K562 (cell line): ENCODE data around the gene APEX1. TPM values are rescaled to one million over a fixed set of nuclear protein-coding genes. Genes with fewer than 3 reads are reported as not detected.

ENCODE experiments used
- AFF4 ChIP-seq: sonication (generic); formaldehyde crosslinking; IDR thresholded peaks from 2 replicates; pipeline ENCODE4 v1.8.0; 2023; ENCODE audit warnings: mild to moderate bottlenecking, missing genetic modification reagents
- BACH1 ChIP-seq: fragments of 200-800 bp; sonication (Bioruptor generic); IDR thresholded peaks from 2 replicates; pipeline ENCODE4 v1.6.1; 2016; ENCODE audit warnings: missing genetic modification characterization, missing compliant biosample characterization
- E4F1 ChIP-seq: fragments of 250-450 bp; sonication (Bioruptor Pico); IDR thresholded peaks from 2 replicates; pipeline ENCODE4 v1.5.0; 2021; ENCODE audit warnings: mild to moderate bottlenecking, borderline replicate concordance
- GABPA ChIP-seq: fragments of 200-800 bp; sonication (Bioruptor generic); conservative IDR thresholded peaks from 2 replicates; pipeline ENCODE4 v1.6.1; 2016; ENCODE audit warnings: low read depth, missing genetic modification characterization, missing compliant biosample characterization
- L3MBTL2 ChIP-seq: fragments of 450-650 bp; IDR thresholded peaks from 2 replicates; pipeline ENCODE4 v1.6.1; 2016; ENCODE audit warnings: mild to moderate bottlenecking, moderate library complexity
- NR2C1 ChIP-seq, 2 experiments: fragments of 450-650 bp; IDR thresholded peaks; 2 replicates each; pipeline ENCODE4 v1.6.1; 2017; ENCODE audit warnings: mild to moderate bottlenecking in 2 of 2, antibody characterized with exemption in 1 of 2, inconsistent platforms in 1 of 2, missing compliant biosample characterization in 1 of 2, missing genetic modification characterization in 1 of 2
- PKNOX1 ChIP-seq: fragments of 450-650 bp; IDR thresholded peaks from 2 replicates; pipeline ENCODE4 v1.6.1; 2016
- POU5F1 ChIP-seq: fragments of 150-350 bp; IDR thresholded peaks from 2 replicates; pipeline ENCODE4 v1.6.1; 2014; ENCODE audit warnings: borderline replicate concordance, low read length, low read depth, mild to moderate bottlenecking; ENCODE audit not compliant: partially characterized antibody
- RBM25 ChIP-seq: fragments of 200-400 bp; formaldehyde crosslinking; IDR thresholded peaks from 2 replicates; pipeline ENCODE4 v1.6.1; 2018; ENCODE audit warnings: low read length, low read depth, moderate library complexity; ENCODE audit not compliant: severe bottlenecking
- RHOXF2B ChIP-seq: fragments of 250-450 bp; sonication (Bioruptor Pico); conservative IDR thresholded peaks from 2 replicates; pipeline ENCODE4 v1.5.1; 2021
- TAL1 ChIP-seq: fragments of 450-650 bp; IDR thresholded peaks from 2 replicates; pipeline ENCODE4 v1.6.1; 2016; ENCODE audit warnings: mild to moderate bottlenecking
- TARDBP ChIP-seq: fragments of 450-650 bp; IDR thresholded peaks from 2 replicates; pipeline ENCODE4 v1.6.1; 2016
- USF1 ChIP-seq: sonication (generic); formaldehyde crosslinking; IDR thresholded peaks from 2 replicates; pipeline ENCODE4 v1.9.0; 2022; ENCODE audit warnings: mild to moderate bottlenecking, missing genetic modification reagents
- ZNF274 ChIP-seq: IDR thresholded peaks from 2 replicates; pipeline ENCODE4 v1.6.1; 2011; ENCODE audit warnings: low read depth, mild to moderate bottlenecking, low read length, moderate library complexity, borderline replicate concordance
- ZNF584 ChIP-seq: fragments of 200-800 bp; sonication (Bioruptor generic); IDR thresholded peaks from 2 replicates; pipeline ENCODE4 v1.6.1; 2016; ENCODE audit warnings: low read depth, mild to moderate bottlenecking, missing genetic modification characterization, missing compliant biosample characterization
- polyA plus RNA-seq, 8 experiments: library from polyadenylated mRNA; depleted of rRNA in 4 of 8; stranded (reverse) in 5 of 8; unstranded in 3 of 8; fragments of >200 nt; fragmentation: Nextera tagmentation in 2 of 8; fragmentation: Illumina TruSeq in 1 of 8; extraction: Ambion mirVana in 2 of 8; extraction: Trizol in 1 of 8; gene quantifications; 2 replicates each; pipeline versions ENCODE4 v1.2.1 to v1.2.3, GENCODE V29; 2011 to 2014; ENCODE audit warnings: inconsistent platforms in 1 of 8, missing spikeins in 1 of 8
- total RNA-seq, 7 experiments: library from RNA; depleted of rRNA in 6 of 7; stranded (reverse); fragments of >200 nt in 6 of 7; fragmentation: Illumina TruSeq in 2 of 7; extraction: Trizol in 2 of 7; gene quantifications; 2 replicates each; pipeline versions ENCODE4 v1.2.1 to v1.2.3, GENCODE V29; 2011 to 2021; ENCODE audit warnings: low replicate concordance in 1 of 7

APEX1 gene
- total and polyA plus RNA-seq, 9 of the 15 experiments (the other 6 are each of a cell fraction or from before 2014, with no cell fraction given), result 50.2 to 274 (median 158) TPM

- TF ChIP-seq RHOXF2B (CRISPR knock-in tag), result no peak
- peak; percentile 54 for TF ChIP-seq USF1
- TF ChIP-seq ZNF274, result no peak
- no peak for TF ChIP-seq ZNF584 (CRISPR knock-in tag)
- 0 out of 2 replicates have a peak, but pooled peaks have one; percentile 8 for TF ChIP-seq GABPA (tag)
- no peak for TF ChIP-seq BACH1
- no peak for TF ChIP-seq PKNOX1
- peak; percentile 46 for TF ChIP-seq L3MBTL2
- no peak for TF ChIP-seq NR2C1 (IDR thresholded peaks at IDR 0.05)
- no peak for TF ChIP-seq NR2C1 (tag; IDR thresholded peaks at IDR 0.05)
- no peak for TF ChIP-seq E4F1
- no peak for TF ChIP-seq AFF4
- TF ChIP-seq POU5F1, result no peak
- TF ChIP-seq TAL1, result no peak
- no peak for TF ChIP-seq RBM25
- TF ChIP-seq TARDBP, result no peak; the same call in 1 of the 2 replicates
Measured at GRCh38 chr14:20455355-20456300, 602 bp downstream of the APEX1 start (continued).
